Activated CD8-positive, alpha-beta T cell treated with anti-CD3 and anti-CD28 coated beads for 36 hours (primary cell): Measurements from ENCODE around the gene EIF2S2. TPM values are rescaled to one million over a fixed set of nuclear protein-coding genes. Genes with fewer than 3 reads are reported as not detected.
"Not testable (repeated sequence)": the region's sequence is repeated elsewhere in the genome, so short reads cannot be mapped to it uniquely, and the experiment has no call there.

Experiments
- ATAC-seq: fragments of 200-7000 bp; cut with Tn5 transposase; one replicate; pipeline ENCODE4 v1.10.0; 2021; ENCODE audit warnings: mild to moderate bottlenecking, moderate library complexity
- CTCF ChIA-PET: fragments of 350-600 bp; sonication (Branson Sonifier 250); formaldehyde crosslinking; loops from one replicate; lab custom pipeline; 2021; ENCODE audit warnings: antibody characterized with exemption; lab: Charles Lee
- POLR2A ChIA-PET: fragments of 350-600 bp; sonication (Branson Sonifier 250); formaldehyde crosslinking; loops from one replicate; lab custom pipeline; 2021; ENCODE audit warnings: antibody characterized with exemption; lab: Charles Lee
- DNase-seq: peaks from one replicate; pipeline ENCODE4 v3.0.0-alpha.2; 2020
- H3K27ac Mint-ChIP-seq: one replicate; pipeline ENCODE4 v1.8.0; 2021; ENCODE audit warnings: mild to moderate bottlenecking, mixed read lengths
- H3K27me3 Mint-ChIP-seq: one replicate; pipeline ENCODE4 v1.8.0; 2021; ENCODE audit warnings: mixed read lengths
- H3K36me3 Mint-ChIP-seq: one replicate; pipeline ENCODE4 v1.8.0; 2021; ENCODE audit warnings: low read depth, mixed read lengths
- H3K4me1 Mint-ChIP-seq: one replicate; pipeline ENCODE4 v1.8.0; 2021; ENCODE audit warnings: low read depth, mixed read lengths
- H3K4me3 Mint-ChIP-seq: one replicate; pipeline ENCODE4 v1.8.0; 2021; ENCODE audit warnings: mild to moderate bottlenecking, moderate library complexity, mixed read lengths
- H3K9me3 Mint-ChIP-seq: one replicate; pipeline ENCODE4 v1.8.0; 2021; ENCODE audit warnings: mixed read lengths
- intact Hi-C: fragments of 100-400 bp; cut with micrococcal nuclease; formaldehyde crosslinking; loops from one replicate; pipeline ENCODE4 v1.10.0; 2022
- total RNA-seq, 2 experiments: library from RNA; stranded (reverse); gene quantifications; one replicate each; pipeline ENCODE4 v1.2.3, GENCODE V29; 2021
- TF ChIP-seq, protein P1 (sequence below): fragments of 200-600 bp; IDR thresholded peaks from one replicate; pipeline ENCODE4 v1.8.0; 2022; ENCODE audit warnings: antibody characterized with exemption, mild to moderate bottlenecking

EIF2S2 gene
- total RNA-seq, 2 experiments from 2014 or later = 161 to 164 TPM

- TF ChIP-seq, protein P1, sequence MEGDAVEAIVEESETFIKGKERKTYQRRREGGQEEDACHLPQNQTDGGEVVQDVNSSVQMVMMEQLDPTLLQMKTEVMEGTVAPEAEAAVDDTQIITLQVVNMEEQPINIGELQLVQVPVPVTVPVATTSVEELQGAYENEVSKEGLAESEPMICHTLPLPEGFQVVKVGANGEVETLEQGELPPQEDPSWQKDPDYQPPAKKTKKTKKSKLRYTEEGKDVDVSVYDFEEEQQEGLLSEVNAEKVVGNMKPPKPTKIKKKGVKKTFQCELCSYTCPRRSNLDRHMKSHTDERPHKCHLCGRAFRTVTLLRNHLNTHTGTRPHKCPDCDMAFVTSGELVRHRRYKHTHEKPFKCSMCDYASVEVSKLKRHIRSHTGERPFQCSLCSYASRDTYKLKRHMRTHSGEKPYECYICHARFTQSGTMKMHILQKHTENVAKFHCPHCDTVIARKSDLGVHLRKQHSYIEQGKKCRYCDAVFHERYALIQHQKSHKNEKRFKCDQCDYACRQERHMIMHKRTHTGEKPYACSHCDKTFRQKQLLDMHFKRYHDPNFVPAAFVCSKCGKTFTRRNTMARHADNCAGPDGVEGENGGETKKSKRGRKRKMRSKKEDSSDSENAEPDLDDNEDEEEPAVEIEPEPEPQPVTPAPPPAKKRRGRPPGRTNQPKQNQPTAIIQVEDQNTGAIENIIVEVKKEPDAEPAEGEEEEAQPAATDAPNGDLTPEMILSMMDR = no peak
- CTCF ChIA-PET = no interaction called here
- Mint-ChIP-seq H3K4me1 (no peaks in the 10 kb centered on the region), H3K4me3 (no peak overlapping the region), H3K9me3 (no peaks in the 10 kb centered on the region), H3K27ac (no peak overlapping the region), H3K27me3 (peaks cover 5% of the 10 kb centered on the region), H3K36me3 (no peaks in the 10 kb centered on the region)
- POLR2A ChIA-PET = no interaction called here
- DNase-seq = no peak
- intact Hi-C loops = no loop called here
- ATAC-seq = no peak
These were observed 33.3 kb upstream of the EIF2S2 start for GRCh38 chr20:34145280-34145819.

GRCh38 chr20:34143951-34144350 is 31.9 kb upstream of the EIF2S2 start:
- Mint-ChIP-seq H3K27ac (no peak overlapping the region), H3K4me1 (no peaks in the 10 kb centered on the region), H3K36me3 (no peaks in the 10 kb centered on the region), H3K9me3 (no peaks in the 10 kb centered on the region), H3K4me3 (no peak overlapping the region), H3K27me3 (peaks cover 8% of the 10 kb centered on the region)
- intact Hi-C loops = no loop called here
- TF ChIP-seq, protein P1 = no peak
- CTCF ChIA-PET = no interaction called here
- no peak for ATAC-seq
- DNase-seq = no peak
- POLR2A ChIA-PET = interaction anchor here (0.7 kb wide), 1 partner anchor 380 kb away, joined by 3 read pairs; no protein-coding TSS in a partner anchor

GRCh38 chr20:34142121-34142520 is 30.1 kb upstream of the EIF2S2 start:
- Mint-ChIP-seq H3K36me3 (no peaks in the 10 kb centered on the region), H3K27me3 (peaks cover 8% of the 10 kb centered on the region)

DNA sequence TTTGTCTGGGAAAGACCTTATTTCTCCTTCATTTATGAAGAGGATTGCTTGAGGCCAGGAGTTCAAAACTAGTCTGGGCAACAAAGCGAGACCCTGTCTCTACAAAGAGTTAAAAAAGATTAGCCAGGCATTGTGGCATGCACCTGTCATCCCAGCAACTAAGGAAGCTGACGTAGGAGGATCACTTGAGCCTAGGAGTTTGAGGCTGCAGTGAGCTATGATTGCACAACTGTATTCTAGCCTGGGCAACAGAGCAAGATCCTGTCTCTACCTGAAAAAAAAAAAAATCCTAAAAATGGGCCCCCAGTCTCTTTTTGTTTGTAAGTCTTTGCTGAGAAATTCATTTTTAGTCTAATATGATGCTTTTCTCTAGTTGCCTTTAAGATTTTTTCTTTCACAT is 29.2 kb upstream of the EIF2S2 start:
- ChIA-PET CTCF (no interaction called here), POLR2A (no interaction called here)
- Mint-ChIP-seq H3K4me3 (no peak overlapping the region), H3K4me1 (no peaks in the 10 kb centered on the region), H3K27ac (no peak overlapping the region), H3K36me3 (no peaks in the 10 kb centered on the region), H3K27me3 (peaks cover 8% of the 10 kb centered on the region), H3K9me3 (no peaks in the 10 kb centered on the region)
- ATAC-seq (no peak), DNase-seq (no peak)
- TF ChIP-seq, protein P1 = no peak
- intact Hi-C loops = no loop called here

More at GRCh38 chr20:34142121-34142520, 30.1 kb upstream of the EIF2S2 start:
- TF ChIP-seq, protein P1 = no peak
- ATAC-seq (no peak), DNase-seq (no peak)
- Mint-ChIP-seq H3K9me3 (no peaks in the 10 kb centered on the region), H3K4me3 (no peak overlapping the region), H3K4me1 (no peaks in the 10 kb centered on the region), H3K27ac (no peak overlapping the region)
- CTCF ChIA-PET = interaction anchor here (0.6 kb wide), 1 partner anchor 50 kb away, joined by 3 read pairs; no protein-coding TSS in a partner anchor
- POLR2A ChIA-PET = no interaction called here
- intact Hi-C loops = no loop called here

GRCh38 chr20:34135525-34136275 is 23.7 kb upstream of the EIF2S2 start:
- ATAC-seq, DNase-seq, H3K4me3 Mint-ChIP-seq, H3K9me3 Mint-ChIP-seq, CTCF ChIA-PET, H3K27me3 Mint-ChIP-seq, POLR2A ChIA-PET, H3K27ac Mint-ChIP-seq, H3K36me3 Mint-ChIP-seq, H3K4me1 Mint-ChIP-seq: not testable (repeated sequence)
- intact Hi-C loops = loop anchor here (10.0 kb wide), 1 partner anchor 201 kb away; no protein-coding TSS in a partner anchor

DNA sequence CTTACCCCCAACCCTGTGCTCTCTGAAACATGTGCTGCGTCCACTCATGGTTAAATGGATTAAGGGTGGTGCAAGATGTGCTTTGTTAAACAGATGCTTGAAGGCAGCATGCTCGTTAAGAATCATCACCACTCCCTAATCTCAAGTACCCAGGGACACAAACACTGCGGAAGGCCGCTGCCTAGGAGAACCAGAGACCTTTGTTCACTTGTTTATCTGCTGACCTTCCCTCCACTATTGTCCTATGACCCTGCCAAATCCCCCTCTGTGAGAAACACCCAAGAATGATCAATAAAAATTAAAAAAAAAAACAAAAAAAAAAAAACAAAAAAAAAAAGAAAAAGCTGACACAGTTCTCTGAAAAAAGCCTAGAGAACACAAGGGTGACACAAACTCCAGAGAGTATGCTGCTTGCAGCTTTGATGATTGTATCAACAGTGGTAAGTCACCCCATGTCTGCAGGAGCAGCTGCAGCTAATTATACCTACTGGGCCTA is 21.4 kb upstream of the EIF2S2 start:
- POLR2A ChIA-PET, H3K27me3 Mint-ChIP-seq, H3K36me3 Mint-ChIP-seq, DNase-seq, H3K4me3 Mint-ChIP-seq, H3K4me1 Mint-ChIP-seq, ATAC-seq, H3K9me3 Mint-ChIP-seq, CTCF ChIA-PET, H3K27ac Mint-ChIP-seq: not testable (repeated sequence)
- intact Hi-C loops = loop anchor here (10.0 kb wide), 1 partner anchor 199 kb away; no protein-coding TSS in a partner anchor

- H3K27me3 Mint-ChIP-seq, POLR2A ChIA-PET, ATAC-seq, H3K36me3 Mint-ChIP-seq, CTCF ChIA-PET, DNase-seq, H3K4me1 Mint-ChIP-seq, H3K27ac Mint-ChIP-seq, H3K9me3 Mint-ChIP-seq, H3K4me3 Mint-ChIP-seq: not testable (repeated sequence)
- intact Hi-C loops = loop anchor here (10.0 kb wide), 1 partner anchor 198 kb away; no protein-coding TSS in a partner anchor
These were observed 20.9 kb upstream of the EIF2S2 start for GRCh38 chr20:34132943-34133342.

DNA sequence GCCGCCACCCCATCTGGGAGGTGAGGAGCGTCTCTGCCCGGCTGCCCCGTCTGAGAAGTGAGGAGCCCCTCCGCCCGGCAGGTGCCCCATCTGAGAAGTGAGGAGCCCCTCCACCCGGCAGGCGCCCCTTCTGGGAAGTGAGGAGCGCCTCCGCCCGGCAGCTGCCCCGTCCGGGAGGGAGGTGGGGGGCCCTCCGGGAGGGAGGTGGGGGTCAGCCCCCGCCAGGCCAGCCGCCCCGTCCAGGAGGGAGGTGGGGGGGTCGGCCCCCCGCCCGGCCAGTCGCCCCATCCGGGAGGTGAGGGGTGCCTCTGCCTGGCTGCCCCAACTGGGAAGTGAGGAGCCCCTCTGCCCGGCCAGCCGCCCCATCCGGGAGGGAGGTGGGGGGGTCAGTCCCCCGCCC is 20.4 kb upstream of the EIF2S2 start:
- ATAC-seq, H3K4me3 Mint-ChIP-seq, POLR2A ChIA-PET, DNase-seq, CTCF ChIA-PET, H3K9me3 Mint-ChIP-seq, H3K4me1 Mint-ChIP-seq, H3K27me3 Mint-ChIP-seq, H3K27ac Mint-ChIP-seq, H3K36me3 Mint-ChIP-seq: not testable (repeated sequence)
- intact Hi-C loops = loop anchor here (10.0 kb wide), 1 partner anchor 198 kb away; no protein-coding TSS in a partner anchor
